Measurements from ENCODE around the gene PSMF1. TPM values are rescaled to one million over a fixed set of nuclear protein-coding genes. Genes with fewer than 3 reads are reported as not detected.

The PSMF1 gene
- total RNA-seq, 1 donor from 2014 or later = 133 TPM

- no peak for DNase-seq (ENCODE audit: low read depth)
- Histone ChIP-seq H3K4me2 (ENCODE audit: low read length) (no peak overlapping the region), H3K4me1 (ENCODE audit: insufficient read depth, low read length) (no peaks in the 10 kb centered on the region), H3K36me3 (ENCODE audit: insufficient read depth, low read length) (no peaks in the 10 kb centered on the region), H3K9me3 (ENCODE audit: insufficient read depth, low read depth, low read length) (no peaks in the 10 kb centered on the region), H4K20me1 (ENCODE audit: insufficient read depth, low read length) (no peaks in the 10 kb centered on the region), H2AFZ (ENCODE audit: low read depth, low read length) (no peak overlapping the region), H3K79me2 (ENCODE audit: insufficient read depth, low read length) (no peaks in the 10 kb centered on the region), H3K4me3 (ENCODE audit: insufficient read depth, low read depth, low read length) (no peak overlapping the region), H3K27me3 (ENCODE audit: insufficient read depth, low read length) (peaks cover 5% of the 10 kb centered on the region), H3K9ac (ENCODE audit: low read length) (no peak overlapping the region), H3K27ac (ENCODE audit: low read depth, low read length) (no peak overlapping the region)
- H3K9me3 Mint-ChIP-seq (ENCODE audit: unreplicated experiment) = peaks cover 2% of the 10 kb centered on the region
- no peak overlapping the region for H3K27ac Mint-ChIP-seq (ENCODE audit: unreplicated experiment)
- H3K36me3 Mint-ChIP-seq (ENCODE audit: low read depth, unreplicated experiment) = peaks cover 3% of the 10 kb centered on the region
- H3K27me3 Mint-ChIP-seq (ENCODE audit: low read depth, unreplicated experiment) = peaks cover 37% of the 10 kb centered on the region
- H3K4me3 Mint-ChIP-seq (ENCODE audit: unreplicated experiment) = no peak overlapping the region
- FAIRE-seq = no peak
- TF ChIP-seq CTCF (IDR thresholded peaks at IDR 0.05; ENCODE audit: insufficient read depth, low read depth, low read length) (no peak), EZH2 (IDR thresholded peaks at IDR 0.05; ENCODE audit: insufficient read depth, low read length) (no peak)
- no peaks in the 10 kb centered on the region for H3K4me1 Mint-ChIP-seq (ENCODE audit: low read depth, unreplicated experiment)
These were observed 76.8 kb downstream of the PSMF1 start for GRCh38 chr20:1195226-1195625.

DNA sequence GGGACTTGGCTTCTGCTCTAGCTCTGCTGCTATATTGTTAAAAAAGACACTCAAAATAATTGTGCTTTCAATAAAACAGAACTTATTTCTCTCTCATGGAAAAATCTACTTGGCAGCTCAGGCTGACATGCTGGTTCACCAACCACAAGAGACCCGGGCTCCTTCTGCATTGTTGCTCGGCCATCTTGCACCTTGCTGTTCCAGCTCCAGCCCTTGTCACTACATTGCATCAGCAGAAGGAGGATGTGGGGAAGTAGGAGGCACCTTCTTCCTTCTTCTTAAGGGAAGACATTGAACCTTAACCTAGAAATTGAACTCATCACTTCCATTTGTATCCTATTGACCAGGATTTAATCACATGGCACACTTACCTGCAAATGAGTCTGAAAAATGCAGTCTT lies 78.2 kb downstream of the PSMF1 start:
- H3K4me2 ChIP-seq (ENCODE audit: low read length) = no peak overlapping the region
- H3K36me3 Mint-ChIP-seq (ENCODE audit: low read depth, unreplicated experiment) = peaks cover 3% of the 10 kb centered on the region
- no peak overlapping the region for H3K4me3 ChIP-seq (ENCODE audit: insufficient read depth, low read depth, low read length)
- H3K4me1 ChIP-seq (ENCODE audit: insufficient read depth, low read length) = no peaks in the 10 kb centered on the region
- DNase-seq (ENCODE audit: low read depth) (no peak), FAIRE-seq (no peak)
- H3K27ac ChIP-seq (ENCODE audit: low read depth, low read length) = no peak overlapping the region
- H3K9me3 ChIP-seq (ENCODE audit: insufficient read depth, low read depth, low read length) = no peaks in the 10 kb centered on the region
- H3K9me3 Mint-ChIP-seq (ENCODE audit: unreplicated experiment) = no peaks in the 10 kb centered on the region
- peaks cover 27% of the 10 kb centered on the region for H3K27me3 Mint-ChIP-seq (ENCODE audit: low read depth, unreplicated experiment)
- no peak overlapping the region for H3K9ac ChIP-seq (ENCODE audit: low read length)
- H4K20me1 ChIP-seq (ENCODE audit: insufficient read depth, low read length) = no peaks in the 10 kb centered on the region
- no peaks in the 10 kb centered on the region for H3K4me1 Mint-ChIP-seq (ENCODE audit: low read depth, unreplicated experiment)
- H3K27me3 ChIP-seq (ENCODE audit: insufficient read depth, low read length) = no peaks in the 10 kb centered on the region
- H3K36me3 ChIP-seq (ENCODE audit: insufficient read depth, low read length) = no peaks in the 10 kb centered on the region
- TF ChIP-seq EZH2 (IDR thresholded peaks at IDR 0.05; ENCODE audit: insufficient read depth, low read length) = no peak
- TF ChIP-seq CTCF (IDR thresholded peaks at IDR 0.05; ENCODE audit: insufficient read depth, low read depth, low read length) = no peak
- no peaks in the 10 kb centered on the region for H3K79me2 ChIP-seq (ENCODE audit: insufficient read depth, low read length)
- no peak overlapping the region for H2AFZ ChIP-seq (ENCODE audit: low read depth, low read length)
- no peak overlapping the region for H3K27ac Mint-ChIP-seq (ENCODE audit: unreplicated experiment)
- H3K4me3 Mint-ChIP-seq (ENCODE audit: unreplicated experiment) = no peak overlapping the region

DNA sequence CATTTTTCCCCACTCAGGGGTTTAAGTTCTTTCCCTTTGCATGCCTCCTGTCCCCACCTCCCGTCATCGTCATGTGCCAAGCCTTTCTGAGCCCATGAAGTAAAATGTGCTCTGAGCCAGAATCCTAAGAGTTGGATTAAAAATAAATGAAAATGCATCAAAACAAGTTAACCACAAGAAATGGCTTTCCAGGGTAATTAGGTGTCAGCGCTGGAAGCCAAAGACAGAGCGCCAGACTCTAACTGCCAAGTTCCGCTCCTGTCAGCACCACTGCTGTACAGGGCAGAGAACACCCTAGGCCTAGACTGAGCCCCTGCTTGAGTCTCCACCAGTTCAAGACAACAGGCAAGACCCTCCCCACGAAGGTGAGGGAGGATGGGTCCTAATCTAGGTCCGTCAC lies 79.4 kb downstream of the PSMF1 start:
- Mint-ChIP-seq H3K4me3 (ENCODE audit: unreplicated experiment) (no peak overlapping the region), H3K36me3 (ENCODE audit: low read depth, unreplicated experiment) (peaks cover 3% of the 10 kb centered on the region), H3K9me3 (ENCODE audit: unreplicated experiment) (no peaks in the 10 kb centered on the region), H3K27ac (ENCODE audit: unreplicated experiment) (no peak overlapping the region), H3K27me3 (ENCODE audit: low read depth, unreplicated experiment) (peaks cover 27% of the 10 kb centered on the region), H3K4me1 (ENCODE audit: low read depth, unreplicated experiment) (no peaks in the 10 kb centered on the region)
- no peaks in the 10 kb centered on the region for H3K36me3 ChIP-seq (ENCODE audit: insufficient read depth, low read length)
- H3K4me3 ChIP-seq (ENCODE audit: insufficient read depth, low read depth, low read length) = no peak overlapping the region
- H3K4me2 ChIP-seq (ENCODE audit: low read length) = no peak overlapping the region
- H3K9ac ChIP-seq (ENCODE audit: low read length) = no peak overlapping the region
- H3K27ac ChIP-seq (ENCODE audit: low read depth, low read length) = no peak overlapping the region
- no peak for TF ChIP-seq CTCF (IDR thresholded peaks at IDR 0.05; ENCODE audit: insufficient read depth, low read depth, low read length)
- FAIRE-seq (no peak), DNase-seq (ENCODE audit: low read depth) (no peak)
- H3K79me2 ChIP-seq (ENCODE audit: insufficient read depth, low read length) = no peaks in the 10 kb centered on the region
- no peaks in the 10 kb centered on the region for H3K27me3 ChIP-seq (ENCODE audit: insufficient read depth, low read length)
- no peak overlapping the region for H2AFZ ChIP-seq (ENCODE audit: low read depth, low read length)
- H3K4me1 ChIP-seq (ENCODE audit: insufficient read depth, low read length) = no peaks in the 10 kb centered on the region
- H4K20me1 ChIP-seq (ENCODE audit: insufficient read depth, low read length) = no peaks in the 10 kb centered on the region
- no peaks in the 10 kb centered on the region for H3K9me3 ChIP-seq (ENCODE audit: insufficient read depth, low read depth, low read length)
